RWPE1 (cell line): Measurements from ENCODE around the gene ANKRD26.

Experiments used
- CTCF ChIA-PET: fragments of 350-600 bp; sonication (Branson Sonifier 250); formaldehyde crosslinking; extraction: SDS; loops from one replicate; lab custom pipeline; 2021; lab: Yijun Ruan, JAX
- POLR2A ChIA-PET: fragments of 400-600 bp; formaldehyde crosslinking; extraction: SDS; loops from one replicate; lab custom pipeline; 2020; ENCODE audit warnings: antibody characterized with exemption; ENCODE audit not compliant: low non-redundant PET; lab: Yijun Ruan, JAX
- DNase-seq: peaks from one replicate; pipeline ENCODE4 v3.0.0; 2012; ENCODE audit warnings: low spot score
- H3K27ac ChIP-seq: fragments of 450-650 bp; 2 replicates; pipeline ENCODE4 v1.5.1; 2017
- CTCF ChIP-seq: fragments of 450-650 bp; conservative IDR thresholded peaks from 2 replicates; pipeline ENCODE4 v1.5.1; 2017; ENCODE audit warnings: low read depth, mild to moderate bottlenecking

ANKRD26 gene

GRCh38 chr10:27030060-27030459, 70.2 kb downstream of the ANKRD26 start:
- no peak for DNase-seq
- TF ChIP-seq CTCF: no peak
- ChIA-PET CTCF (no interaction called here), POLR2A (no interaction called here)
- H3K27ac ChIP-seq: no peak overlapping the region

- no peak overlapping the region for H3K27ac ChIP-seq
- TF ChIP-seq CTCF: no peak
- no peak for DNase-seq
- ChIA-PET CTCF (interaction anchor here (0.6 kb wide), 1 partner anchor 73 kb away, joined by 3 read pairs; no protein-coding TSS in a partner anchor), POLR2A (no interaction called here)
Observed at GRCh38 chr10:27022048-27022447, 78.2 kb downstream of the ANKRD26 start.

GRCh38 chr10:27020243-27020642, 80.1 kb downstream of the ANKRD26 start:
- POLR2A ChIA-PET: no interaction called here
- CTCF ChIA-PET: no interaction called here
- no peak for TF ChIP-seq CTCF
- H3K27ac ChIP-seq: no peak overlapping the region
- no peak for DNase-seq

- CTCF ChIA-PET: interaction anchor here (0.6 kb wide), 1 partner anchor 10 kb away, joined by 3 read pairs; no protein-coding TSS in a partner anchor
- no peak for DNase-seq
- TF ChIP-seq CTCF: no peak
- no peak overlapping the region for H3K27ac ChIP-seq
- POLR2A ChIA-PET: no interaction called here
Observed at GRCh38 chr10:27019827-27020226, 80.5 kb downstream of the ANKRD26 start.

- ChIA-PET CTCF (no interaction called here), POLR2A (no interaction called here)
- no peak for DNase-seq
- no peak overlapping the region for H3K27ac ChIP-seq
- no peak for TF ChIP-seq CTCF
Observed at GRCh38 chr10:26997610-26998009, 102.7 kb downstream of the ANKRD26 start.

GRCh38 chr10:26994743-26995142, 105.6 kb downstream of the ANKRD26 start:
- TF ChIP-seq CTCF: no peak
- CTCF ChIA-PET: no interaction called here
- POLR2A ChIA-PET: no interaction called here
- no peak overlapping the region for H3K27ac ChIP-seq
- DNase-seq: no peak

- DNase-seq: no peak
Observed at GRCh38 chr10:26987851-26988250, 112.4 kb downstream of the ANKRD26 start.

More at GRCh38 chr10:26987851-26988250, 112.4 kb downstream of the ANKRD26 start:
- no peak overlapping the region for H3K27ac ChIP-seq
- TF ChIP-seq CTCF: no peak
- CTCF ChIA-PET: no interaction called here
- POLR2A ChIA-PET: no interaction called here
